Hepatocyte (in vitro differentiated cells): ENCODE data around the gene MMP15.

Experiments used
- CTCF ChIP-seq: fragments of 200-600 bp; sonication (generic); IDR thresholded peaks from 2 replicates; pipeline ENCODE4 v1.5.1; 2016; ENCODE audit warnings: antibody characterized with exemption, mild to moderate bottlenecking; ENCODE audit not compliant: poor library complexity
- EZH2 ChIP-seq: fragments of 200-600 bp; sonication (generic); IDR thresholded peaks from 2 replicates; pipeline ENCODE4 v1.6.1; 2016; ENCODE audit warnings: antibody characterized with exemption, mild to moderate bottlenecking, borderline replicate concordance

GRCh38 chr16:57982385-57982784 is 43.2 kb upstream of the MMP15 start:
- TF ChIP-seq CTCF (no peak), EZH2 (no peak)
